GM21515 (cell line): ENCODE data around the gene SEPTIN8.

ENCODE experiments used
- ATAC-seq: cut with Tn5 transposase; IDR thresholded peaks from one replicate; pipeline ENCODE4 v1.9.1; 2021; ENCODE audit not compliant: unreplicated experiment

The SEPTIN8 gene

GRCh38 chr5:132714456-132715307 lies 62.4 kb downstream of the SEPTIN8 start:
- no peak for ATAC-seq

GRCh38 chr5:132708645-132709044 lies 68.4 kb downstream of the SEPTIN8 start:
- ATAC-seq, result no peak

- no peak for ATAC-seq
Observed at GRCh38 chr5:132704875-132705274, 72.2 kb downstream of the SEPTIN8 start.
